Osteocyte (in vitro differentiated cells): ENCODE data around the gene CDK3. TPM values are rescaled to one million over a fixed set of nuclear protein-coding genes. Genes with fewer than 3 reads are reported as not detected.

Experiments used
- DNase-seq: peaks from one replicate; pipeline ENCODE4 v3.0.0; 2021; ENCODE audit warnings: mixed read lengths; ENCODE audit not compliant: unreplicated experiment; ENCODE audit errors: extremely low spot score
- H3K27ac Mint-ChIP-seq: one replicate; pipeline ENCODE4 v1.8.0; 2021; ENCODE audit warnings: mild to moderate bottlenecking, mixed read lengths; ENCODE audit not compliant: unreplicated experiment
- H3K27me3 Mint-ChIP-seq: one replicate; pipeline ENCODE4 v1.8.0; 2021; ENCODE audit warnings: mixed read lengths; ENCODE audit not compliant: unreplicated experiment
- H3K36me3 Mint-ChIP-seq: one replicate; pipeline ENCODE4 v1.8.0; 2021; ENCODE audit warnings: mixed read lengths; ENCODE audit not compliant: unreplicated experiment
- H3K4me1 Mint-ChIP-seq: one replicate; pipeline ENCODE4 v1.8.0; 2021; ENCODE audit warnings: mixed read lengths; ENCODE audit not compliant: unreplicated experiment
- H3K4me3 Mint-ChIP-seq: one replicate; pipeline ENCODE4 v1.8.0; 2021; ENCODE audit warnings: mild to moderate bottlenecking, moderate library complexity, mixed read lengths; ENCODE audit not compliant: unreplicated experiment
- H3K9me3 Mint-ChIP-seq: one replicate; pipeline ENCODE4 v1.8.0; 2021; ENCODE audit warnings: mixed read lengths; ENCODE audit not compliant: unreplicated experiment
- CTCF ChIP-seq: fragments of 200-600 bp; sonication (generic); IDR thresholded peaks from 2 replicates; pipeline ENCODE4 v1.5.0; 2021; ENCODE audit warnings: antibody characterized with exemption, mild to moderate bottlenecking, moderate library complexity
- total RNA-seq: library from RNA; stranded (reverse); gene quantifications from 2 replicates; pipeline ENCODE4 v1.2.1, GENCODE V29; 2021

Gene CDK3
- total RNA-seq, 1 donor from 2014 or later: 8.3 TPM

GRCh38 chr17:76009969-76010661 is 9.5 kb downstream of the CDK3 start:
- Mint-ChIP-seq H3K27me3 (no peaks in the 10 kb centered on the region), H3K27ac (no peak overlapping the region), H3K36me3 (no peaks in the 10 kb centered on the region), H3K9me3 (no peaks in the 10 kb centered on the region), H3K4me3 (no peak overlapping the region), H3K4me1 (peaks cover 13% of the 10 kb centered on the region)
- no peak for DNase-seq
- no peak for TF ChIP-seq CTCF

- Mint-ChIP-seq H3K4me3 (no peak overlapping the region), H3K4me1 (peaks cover 5% of the 10 kb centered on the region), H3K36me3 (no peaks in the 10 kb centered on the region), H3K9me3 (no peaks in the 10 kb centered on the region), H3K27ac (no peak overlapping the region), H3K27me3 (peaks cover 2% of the 10 kb centered on the region)
- DNase-seq: no peak
- TF ChIP-seq CTCF: no peak
Measured at GRCh38 chr17:76011951-76012350, 11.3 kb downstream of the CDK3 start.

GRCh38 chr17:76013377-76013932 is 12.8 kb downstream of the CDK3 start:
- Mint-ChIP-seq H3K4me1 (peaks cover 5% of the 10 kb centered on the region), H3K36me3 (no peaks in the 10 kb centered on the region), H3K27me3 (peaks cover 2% of the 10 kb centered on the region), H3K27ac (no peak overlapping the region), H3K9me3 (no peaks in the 10 kb centered on the region), H3K4me3 (no peak overlapping the region)
- no peak for DNase-seq
- TF ChIP-seq CTCF: no peak

- Mint-ChIP-seq H3K36me3 (no peaks in the 10 kb centered on the region), H3K4me3 (no peak overlapping the region), H3K27ac (no peak overlapping the region), H3K4me1 (peaks cover 5% of the 10 kb centered on the region), H3K27me3 (peaks cover 2% of the 10 kb centered on the region), H3K9me3 (no peaks in the 10 kb centered on the region)
- peak; percentile 96 for TF ChIP-seq CTCF
- peak; percentile 89 for DNase-seq
Measured at GRCh38 chr17:76014100-76014924, 13.7 kb downstream of the CDK3 start.

- Mint-ChIP-seq H3K27ac (no peak overlapping the region), H3K9me3 (no peaks in the 10 kb centered on the region), H3K4me3 (no peak overlapping the region), H3K27me3 (peaks cover 2% of the 10 kb centered on the region), H3K36me3 (no peaks in the 10 kb centered on the region), H3K4me1 (peaks cover 5% of the 10 kb centered on the region)
- TF ChIP-seq CTCF: no peak
- no peak for DNase-seq
Measured at GRCh38 chr17:76014925-76015261, 14.2 kb downstream of the CDK3 start.
